Memory B cell (primary cell): ENCODE measurements around the gene SLK.

Source experiments
- ATAC-seq: fragments of 150-1000 bp; cut with Tn5 transposase; 2 replicates; pipeline ENCODE4 v1.10.0; 2021; ENCODE audit warnings: low read depth, mild to moderate bottlenecking, moderate library complexity
- DNase-seq, 2 donors: peaks; one replicate each; pipeline ENCODE4 v3.0.0; 2022; ENCODE audit warnings: low spot score in 2 of 2
- H3K27ac Mint-ChIP-seq: one replicate; pipeline ENCODE4 v1.8.0; 2022; ENCODE audit warnings: mild to moderate bottlenecking, moderate library complexity, mixed read lengths
- H3K27me3 Mint-ChIP-seq: one replicate; pipeline ENCODE4 v1.8.0; 2022; ENCODE audit warnings: mixed read lengths
- H3K36me3 Mint-ChIP-seq: one replicate; pipeline ENCODE4 v1.8.0; 2022; ENCODE audit warnings: mild to moderate bottlenecking, mixed read lengths
- H3K4me1 Mint-ChIP-seq: one replicate; pipeline ENCODE4 v1.8.0; 2022; ENCODE audit warnings: mixed read lengths
- H3K4me3 Mint-ChIP-seq: one replicate; pipeline ENCODE4 v1.8.0; 2022; ENCODE audit warnings: mild to moderate bottlenecking, moderate library complexity, mixed read lengths
- H3K9me3 Mint-ChIP-seq: one replicate; pipeline ENCODE4 v1.8.0; 2022; ENCODE audit warnings: mixed read lengths

Gene SLK

GRCh38 chr10:104076743-104077160 is 109.8 kb downstream of the SLK start:
- Mint-ChIP-seq H3K4me1 (no peaks in the 10 kb centered on the region), H3K27me3 (peaks cover 1% of the 10 kb centered on the region), H3K9me3 (no peaks in the 10 kb centered on the region), H3K4me3 (no peak overlapping the region), H3K36me3 (no peaks in the 10 kb centered on the region), H3K27ac (no peak overlapping the region)
- DNase-seq (no peak), ATAC-seq (no peak)

- no peaks in the 10 kb centered on the region for H3K36me3 Mint-ChIP-seq
- DNase-seq (no peak), ATAC-seq (no peak)
- no peaks in the 10 kb centered on the region for H3K4me1 Mint-ChIP-seq
- H3K27ac Mint-ChIP-seq, result no peak overlapping the region
- no peaks in the 10 kb centered on the region for H3K9me3 Mint-ChIP-seq
- no peak overlapping the region for H3K4me3 Mint-ChIP-seq
- H3K27me3 Mint-ChIP-seq, result peaks cover 1% of the 10 kb centered on the region
Measured at GRCh38 chr10:104077247-104077646, 110.3 kb downstream of the SLK start.

- Mint-ChIP-seq H3K4me3 (no peak overlapping the region), H3K27me3 (peaks cover 1% of the 10 kb centered on the region), H3K9me3 (no peaks in the 10 kb centered on the region), H3K36me3 (no peaks in the 10 kb centered on the region), H3K4me1 (no peaks in the 10 kb centered on the region), H3K27ac (no peak overlapping the region)
- DNase-seq (no peak), ATAC-seq (no peak)
Measured at GRCh38 chr10:104077663-104078151, 110.8 kb downstream of the SLK start.
